Posterior cingulate gyrus (tissue), 11 donors: Measurements from ENCODE around the gene UGT1A6.
"Not testable (repeated sequence)": the region's sequence is repeated elsewhere in the genome, so short reads cannot be mapped to it uniquely, and the experiment has no call there.

Source experiments
- DNase-seq, 10 donors: peaks; one replicate each; pipeline versions ENCODE4 v3.0.0 to v3.0.0-alpha.2; 2020 to 2021; ENCODE audit warnings: mixed read lengths in 3 of 10
- intact Hi-C: fragments of 100-400 bp; cut with DNase I; formaldehyde crosslinking; loops from one replicate; pipeline ENCODE4 v1.15.1; 2023

The UGT1A6 gene

GRCh38 chr2:233713262-233713615 lies 20.5 kb downstream of the UGT1A6 start:
- DNase-seq, result no peak
- intact Hi-C loops, result loop anchor here (5.0 kb wide), 1 partner anchor 266 kb away; no protein-coding TSS in a partner anchor

GRCh38 chr2:233714121-233714520 lies 21.4 kb downstream of the UGT1A6 start:
- DNase-seq, result no peak
- intact Hi-C loops, result loop anchor here (5.0 kb wide), 1 partner anchor 267 kb away; no protein-coding TSS in a partner anchor

GRCh38 chr2:233718552-233718951 lies 25.9 kb downstream of the UGT1A6 start, which contains the start of gene UGT1A4:
TSS of gene UGT1A4 (plus strand) at chr2:233718736. CDS start at chr2:233718821, 85 bp downstream.
- no peak for DNase-seq
- intact Hi-C loops, result no loop called here

- DNase-seq, result no peak
- intact Hi-C loops, result no loop called here
These were observed 36.1 kb downstream of the UGT1A6 start, which contains the start of gene UGT1A3 for GRCh38 chr2:233728723-233729301. TSS of gene UGT1A3 (plus strand) at chr2:233729042. CDS start at chr2:233729127, 85 bp downstream.

GRCh38 chr2:233736868-233737653 lies 44.4 kb downstream of the UGT1A6 start:
- intact Hi-C loops, result not testable (repeated sequence)

GRCh38 chr2:233740870-233741269 lies 48.2 kb downstream of the UGT1A6 start:
- intact Hi-C loops, result no loop called here
- no peak for DNase-seq

More at GRCh38 chr2:233736868-233737653, 44.4 kb downstream of the UGT1A6 start:
- DNase-seq, result not testable (repeated sequence)

- intact Hi-C loops, result no loop called here
- peak in 3 of 10 donors; percentile 58 to 74 (median 63) for DNase-seq
These were observed 51.0 kb downstream of the UGT1A6 start for GRCh38 chr2:233743464-233744259.

- intact Hi-C loops, result no loop called here
- DNase-seq, result no peak
These were observed 52.5 kb downstream of the UGT1A6 start for GRCh38 chr2:233745073-233745755.

- DNase-seq, intact Hi-C loops: not testable (repeated sequence)
These were observed 53.1 kb downstream of the UGT1A6 start for GRCh38 chr2:233745838-233746237.

- intact Hi-C loops, result no loop called here
- DNase-seq, result no peak
These were observed 54.0 kb downstream of the UGT1A6 start for GRCh38 chr2:233746475-233747282.

- intact Hi-C loops, result no loop called here
- DNase-seq, result no peak
These were observed 54.5 kb downstream of the UGT1A6 start for GRCh38 chr2:233747283-233747544.

- intact Hi-C loops, result not testable (repeated sequence)
These were observed 58.0 kb downstream of the UGT1A6 start for GRCh38 chr2:233750689-233751088.

GRCh38 chr2:233751212-233752009 lies 58.7 kb downstream of the UGT1A6 start:
- DNase-seq, intact Hi-C loops: not testable (repeated sequence)

More at GRCh38 chr2:233750689-233751088, 58.0 kb downstream of the UGT1A6 start:
- not testable (repeated sequence) for DNase-seq

- peak in 1 of 10 donors; percentile 84 for DNase-seq
- intact Hi-C loops, result no loop called here
These were observed 62.4 kb downstream of the UGT1A6 start for GRCh38 chr2:233754872-233755611.

GRCh38 chr2:233756429-233757081 lies 63.9 kb downstream of the UGT1A6 start:
- DNase-seq, result no peak
- intact Hi-C loops, result no loop called here

GRCh38 chr2:233758141-233758540 lies 65.5 kb downstream of the UGT1A6 start:
- no peak for DNase-seq
- intact Hi-C loops, result no loop called here

GRCh38 chr2:233758849-233759248 lies 66.2 kb downstream of the UGT1A6 start:
- no peak for DNase-seq
- intact Hi-C loops, result no loop called here

GRCh38 chr2:233760043-233760442 lies 67.4 kb downstream of the UGT1A6 start, which contains the start of gene UGT1A1:
TSS of gene UGT1A1 (plus strand) at chr2:233760270. CDS start at chr2:233760288, 18 bp downstream.
- DNase-seq, result no peak

More at GRCh38 chr2:233760043-233760442, 67.4 kb downstream of the UGT1A6 start, which contains the start of gene UGT1A1:
- intact Hi-C loops, result no loop called here
